H1 (cell line): Measurements from ENCODE around the gene DRGX. TPM values are rescaled to one million over a fixed set of nuclear protein-coding genes. Genes with fewer than 3 reads are reported as not detected.

Experiments used
- CTCF ChIA-PET: fragments of 300-600 bp; sonication (Branson Sonifier 250); formaldehyde crosslinking; loops from one replicate; lab custom pipeline; 2021; ENCODE audit not compliant: partially characterized antibody; lab: Charles Lee
- POLR2A ChIA-PET: fragments of 300-600 bp; sonication (Branson Sonifier 250); formaldehyde crosslinking; loops from one replicate; lab custom pipeline; 2021; ENCODE audit warnings: inconsistent platforms; ENCODE audit not compliant: partially characterized antibody; lab: Charles Lee
- DNase-seq, 2 experiments: peaks; one replicate each; pipeline versions ENCODE4 v3.0.0 to v3.0.0-alpha.2; 2010 to 2022; ENCODE audit warnings: low spot score in 2 of 2, low read depth in 1 of 2, mixed read lengths in 1 of 2
- FAIRE-seq: peaks from 2 replicates; lab custom pipeline; 2011; peaks lifted over from hg19 to GRCh38; lab: Jason Lieb, UNC
- H2AFZ ChIP-seq: 2 replicates; pipeline ENCODE4 v1.8.1; 2012; ENCODE audit warnings: low read length, inconsistent platforms
- H2AK5ac ChIP-seq: 2 replicates; pipeline ENCODE4 v1.6.1; 2013; ENCODE audit warnings: low read depth, low read length
- H2BK120ac ChIP-seq: replicated peaks from 2 replicates; pipeline ENCODE3; 2013; ENCODE audit warnings: low read depth, low read length, inconsistent platforms
- H2BK12ac ChIP-seq: 2 replicates; pipeline ENCODE4 v1.6.1; 2013; ENCODE audit warnings: low read depth, low read length
- H2BK15ac ChIP-seq: 2 replicates; pipeline ENCODE4 v1.6.1; 2013; ENCODE audit warnings: low read length
- H2BK20ac ChIP-seq: 2 replicates; pipeline ENCODE4 v1.6.1; 2013; ENCODE audit warnings: low read length
- H2BK5ac ChIP-seq: 2 replicates; pipeline ENCODE4 v1.6.1; 2013; ENCODE audit warnings: low read depth, low read length
- H3K14ac ChIP-seq: 2 replicates; pipeline ENCODE4 v1.6.1; 2013; ENCODE audit warnings: inconsistent platforms; ENCODE audit not compliant: insufficient read length
- H3K18ac ChIP-seq: 2 replicates; pipeline ENCODE4 v1.6.1; 2013; ENCODE audit warnings: low read length; ENCODE audit errors: extremely low read depth
- H3K23ac ChIP-seq: 2 replicates; pipeline ENCODE4 v1.6.1; 2013; ENCODE audit warnings: inconsistent platforms; ENCODE audit not compliant: insufficient read length
- H3K23me2 ChIP-seq: 2 replicates; pipeline ENCODE4 v1.6.1; 2013; ENCODE audit warnings: low read depth, low read length
- H3K27ac ChIP-seq: 2 replicates; pipeline ENCODE4 v1.6.1; 2011; ENCODE audit warnings: low read depth, low read length, inconsistent platforms
- H3K27me3 ChIP-seq, 4 experiments: replicated peaks in 1 of 4; 1 replicate in 1 of 4; 2 replicates in 3 of 4; pipeline versions ENCODE4 v1.6.1 to v1.8.1; 2011 to 2013; ENCODE audit warnings: low read length in 3 of 4, mild to moderate bottlenecking in 3 of 4, inconsistent platforms in 2 of 4, mixed read lengths in 2 of 4, moderate library complexity in 1 of 4; ENCODE audit not compliant: control insufficient read depth in 3 of 4, insufficient read depth in 3 of 4; ENCODE audit errors: extremely low read depth in 1 of 4
- H3K36me3 ChIP-seq, 4 experiments: 2 replicates each; pipeline versions ENCODE4 v1.6.1 to v1.8.1; 2011 to 2013; ENCODE audit warnings: mild to moderate bottlenecking in 4 of 4, low read length in 3 of 4, moderate library complexity in 2 of 4, control low read depth in 1 of 4, inconsistent platforms in 1 of 4; ENCODE audit not compliant: insufficient read depth in 4 of 4, control insufficient read depth in 2 of 4
- H3K4ac ChIP-seq: replicated peaks from 2 replicates; pipeline ENCODE3; 2013; ENCODE audit warnings: low read length, low read depth, mixed read lengths, inconsistent platforms; ENCODE audit not compliant: insufficient read length
- H3K4me1 ChIP-seq, 4 experiments: replicated peaks in 1 of 4; 1 replicate in 1 of 4; 2 replicates in 3 of 4; pipeline versions ENCODE4 v1.6.1 to v1.8.1; 2011 to 2013; ENCODE audit warnings: low read length in 3 of 4, inconsistent platforms in 2 of 4, mixed read lengths in 1 of 4; ENCODE audit not compliant: insufficient read depth in 4 of 4, control insufficient read depth in 3 of 4
- H3K4me2 ChIP-seq, 2 experiments: 2 replicates each; pipeline versions ENCODE4 v1.6.1 to v1.8.1; 2011 to 2013; ENCODE audit warnings: low read depth in 2 of 2, low read length in 2 of 2, control low read depth in 1 of 2, inconsistent platforms in 1 of 2, mild to moderate bottlenecking in 1 of 2; ENCODE audit not compliant: insufficient read depth in 1 of 2
- H3K4me3 ChIP-seq, 4 experiments: fragments of 200-600, 300-600 bp in 1 of 4; sonication (generic), shearing (Covaris generic), sonication (Bioruptor Twin) in 1 of 4; 2 replicates each; pipeline versions ENCODE4 v1.5.1 to v1.8.1; 2011 to 2016; ENCODE audit warnings: low read length in 4 of 4, low read depth in 3 of 4, control low read depth in 2 of 4, inconsistent platforms in 2 of 4, mild to moderate bottlenecking in 2 of 4, mixed read lengths in 1 of 4, moderate library complexity in 1 of 4; ENCODE audit not compliant: insufficient read depth in 2 of 4; ENCODE audit errors: extremely low read depth in 1 of 4
- H3K56ac ChIP-seq: replicated peaks from 2 replicates; pipeline ENCODE3; 2013; ENCODE audit warnings: low read depth, mild to moderate bottlenecking, mixed read lengths, low read length, inconsistent platforms; ENCODE audit not compliant: insufficient read length
- H3K79me1 ChIP-seq: 2 replicates; pipeline ENCODE4 v1.6.1; 2013; ENCODE audit warnings: low read depth, low read length, control low read depth
- H3K79me2 ChIP-seq, 2 experiments: 2 replicates each; pipeline versions ENCODE4 v1.6.1 to v1.8.1; 2012 to 2013; ENCODE audit warnings: low read length in 2 of 2, mild to moderate bottlenecking in 2 of 2, inconsistent platforms in 1 of 2; ENCODE audit not compliant: insufficient read depth in 2 of 2, control insufficient read depth in 1 of 2
- H3K9ac ChIP-seq, 4 experiments: replicated peaks in 1 of 4; 1 replicate in 1 of 4; 2 replicates in 3 of 4; pipeline versions ENCODE4 v1.6.1 to v1.8.1; 2011 to 2013; ENCODE audit warnings: low read depth in 3 of 4, low read length in 3 of 4, control low read depth in 2 of 4, mild to moderate bottlenecking in 2 of 4, moderate library complexity in 2 of 4, inconsistent platforms in 1 of 4; ENCODE audit errors: extremely low read depth in 1 of 4
- H3K9me3 ChIP-seq, 2 experiments: 2 replicates each; pipeline versions ENCODE4 v1.6.1 to v1.8.1; 2012 to 2013; ENCODE audit warnings: mild to moderate bottlenecking in 2 of 2, moderate library complexity in 2 of 2, control low read depth in 1 of 2, inconsistent platforms in 1 of 2, low read depth in 1 of 2, low read length in 1 of 2, mixed read lengths in 1 of 2; ENCODE audit not compliant: insufficient read depth in 2 of 2
- H4K20me1 ChIP-seq, 2 experiments: replicated peaks in 1 of 2; 2 replicates each; pipeline versions ENCODE3 to v1.8.1; 2011 to 2013; ENCODE audit warnings: inconsistent platforms in 2 of 2, low read length in 2 of 2, mild to moderate bottlenecking in 1 of 2; ENCODE audit not compliant: insufficient read depth in 2 of 2, control insufficient read depth in 1 of 2
- H4K5ac ChIP-seq: 2 replicates; pipeline ENCODE4 v1.6.1; 2013; ENCODE audit warnings: low read length, low read depth, mixed read lengths, inconsistent platforms; ENCODE audit not compliant: insufficient read length
- H4K8ac ChIP-seq: 2 replicates; pipeline ENCODE4 v1.8.0; 2013; ENCODE audit warnings: mild to moderate bottlenecking, moderate library complexity, low read length, inconsistent platforms; ENCODE audit not compliant: insufficient read depth; ENCODE audit errors: extremely low read depth
- H4K91ac ChIP-seq: replicated peaks from 2 replicates; pipeline ENCODE3; 2013; ENCODE audit warnings: low read length, mixed read lengths, inconsistent platforms; ENCODE audit not compliant: insufficient read length
- ASH2L ChIP-seq: fragments of 200-600, 300-600 bp; sonication (generic); IDR thresholded peaks from one replicate; pipeline ENCODE4 v1.7.1; 2017; ENCODE audit warnings: low read length
- BCL11A ChIP-seq, 2 experiments: IDR thresholded peaks; one replicate each; pipeline ENCODE4 v1.6.1; 2011; ENCODE audit warnings: low read depth in 2 of 2, low read length in 2 of 2, mild to moderate bottlenecking in 2 of 2
- CHD1 ChIP-seq: IDR thresholded peaks from 2 replicates; pipeline ENCODE4 v1.6.1; 2012; ENCODE audit warnings: low read depth, low read length, improper control_type of control experiment
- CREB1 ChIP-seq: IDR thresholded peaks from 2 replicates; pipeline ENCODE4 v1.6.1; 2012; ENCODE audit warnings: inconsistent platforms
- EZH2 ChIP-seq: fragments of 200-600 bp; sonication (generic); IDR thresholded peaks from 2 replicates; pipeline ENCODE4 v1.7.1; 2012; ENCODE audit warnings: low read depth, mild to moderate bottlenecking, moderate library complexity, low read length, inconsistent platforms; ENCODE audit not compliant: severe bottlenecking
- GTF2F1 ChIP-seq: IDR thresholded peaks from 2 replicates; pipeline ENCODE4 v1.6.1; 2012; ENCODE audit warnings: low read depth, low read length, improper control_type of control experiment, borderline replicate concordance
- JUN ChIP-seq: IDR thresholded peaks from 2 replicates; pipeline ENCODE4 v1.6.1; 2011; ENCODE audit warnings: low read depth, mild to moderate bottlenecking, improper control_type of control experiment, low read length
- JUND ChIP-seq: IDR thresholded peaks from 2 replicates; pipeline ENCODE4 v1.6.1; 2011; ENCODE audit warnings: mild to moderate bottlenecking, improper control_type of control experiment, low read length
- NRF1 ChIP-seq: IDR thresholded peaks from 2 replicates; pipeline ENCODE4 v1.6.1; 2011; ENCODE audit warnings: mild to moderate bottlenecking, low read depth, low read length, improper control_type of control experiment
- POLR2A ChIP-seq, 2 experiments: IDR thresholded peaks; 1 replicate in 1 of 2; 2 replicates in 1 of 2; pipeline ENCODE4 v1.6.1; 2011; ENCODE audit warnings: low read depth in 2 of 2, low read length in 2 of 2, mild to moderate bottlenecking in 2 of 2; ENCODE audit errors: control extremely low read depth in 1 of 2
- POLR2AphosphoS5 ChIP-seq: IDR thresholded peaks from 2 replicates; pipeline ENCODE4 v1.6.1; 2011; ENCODE audit warnings: low read depth, low read length
- RNF2 ChIP-seq: fragments of 200-900, 300-1000 bp; sonication (generic); IDR thresholded peaks from 2 replicates; pipeline ENCODE4 v1.7.1; 2016; ENCODE audit warnings: borderline replicate concordance, low read depth, mild to moderate bottlenecking, antibody characterized with exemption, low read length; ENCODE audit not compliant: poor library complexity, severe bottlenecking; ENCODE audit errors: missing control alignments
- SP2 ChIP-seq: IDR thresholded peaks from 2 replicates; pipeline ENCODE4 v1.6.1; 2012; ENCODE audit warnings: mild to moderate bottlenecking, low read length, inconsistent platforms
- SUZ12 ChIP-seq: fragments of 200-600 bp; sonication (generic); IDR thresholded peaks from 2 replicates; pipeline ENCODE4 v1.6.1; 2012; ENCODE audit warnings: mild to moderate bottlenecking, inconsistent platforms, low read length, moderate library complexity, mixed read lengths
- TCF12 ChIP-seq: IDR thresholded peaks from 2 replicates; pipeline ENCODE4 v1.6.1; 2011; ENCODE audit warnings: low read depth, mild to moderate bottlenecking, low read length
- WGBS, 2 experiments: shearing (Covaris generic) in 1 of 2; methylation state at CpG; one replicate each; pipeline versions ENCODE4 v1.1.6 to v1.1.7; 2013 to 2015; ENCODE audit warnings: low lambda C conversion rate in 2 of 2, mixed read lengths in 2 of 2, inconsistent platforms in 1 of 2, low coverage in 1 of 2, missing lambda C conversion rate in 1 of 2; ENCODE audit not compliant: insufficient replicate concordance in 2 of 2, insufficient coverage in 1 of 2, insufficient read length in 1 of 2; ENCODE audit errors: extremely low coverage in 1 of 2, missing lambda C conversion rate in 1 of 2; 5-methylcytosine and 5-hydroxymethylcytosine counted together
- polyA plus RNA-seq, 7 experiments: library from polyadenylated mRNA; depleted of rRNA in 3 of 7; stranded (reverse) in 5 of 7; unstranded in 2 of 7; fragments of >200 nt in 5 of 7; fragments of 200-250 nt in 2 of 7; gene quantifications; 1 replicate in 5 of 7; 2 replicates in 1 of 7; 4 replicates in 1 of 7; pipeline versions ENCODE4 v1.2.1 to v1.2.3, GENCODE V29; 2011 to 2013; ENCODE audit warnings: missing spikeins in 2 of 7, mixed read lengths in 2 of 7
- total RNA-seq: library from RNA; stranded (reverse); fragmentation: NEBNext Ultra II Directional; extraction: Animal tissue kit (Norgen Biotek cat#: 25700); gene quantifications from 2 replicates; pipeline ENCODE4 v1.2.1, GENCODE V29; 2021

DRGX gene
- total and polyA plus RNA-seq, 2 of the 8 experiments (the other 6 are each of a cell fraction or from before 2014, with no cell fraction given) = not detected

GRCh38 chr10:49418053-49418326 is 22.1 kb upstream of the DRGX start:
- ChIA-PET POLR2A (no interaction called here), CTCF (interaction anchor here (1.1 to 5.7 kb wide), 9 partner anchors 11 to 138 kb away, joined by 3 to 62 read pairs (median 4); no protein-coding TSS in a partner anchor)
- peaks cover 0 to 6% (median 3%) of the 10 kb centered on the region in 4 experiments; a peak in 4 of 7 replicates for H3K4me1 ChIP-seq
- H2BK12ac ChIP-seq = 0 out of 2 replicates have a peak overlapping the region, but pooled peaks have one; percentile 11
- no peak overlapping the region for H3K9ac ChIP-seq
- H4K20me1 ChIP-seq = no peaks in the 10 kb centered on the region
- H3K9me3 ChIP-seq = no peaks in the 10 kb centered on the region
- WGBS, 2 experiments = 79% methylated on average over 6 of the region's 6 CpGs; no CpG with 5 or more reads in 1 of the 2 experiments
- FAIRE-seq (no peak), DNase-seq (no peak)
- no peak overlapping the region for H3K4ac ChIP-seq
- no peak overlapping the region for H3K27ac ChIP-seq
- no peaks in the 10 kb centered on the region for H3K27me3 ChIP-seq
- no peak overlapping the region for H3K56ac ChIP-seq
- no peak overlapping the region for H3K4me2 ChIP-seq
- no peaks in the 10 kb centered on the region for H3K36me3 ChIP-seq
- no peak overlapping the region for H2BK5ac ChIP-seq
- H3K79me1 ChIP-seq = no peaks in the 10 kb centered on the region
- H4K91ac ChIP-seq = peak overlapping the region; percentile 31
- H3K4me3 ChIP-seq = no peak overlapping the region
- H2BK120ac ChIP-seq = no peak overlapping the region
- H2BK20ac ChIP-seq = no peak overlapping the region
- no peak overlapping the region for H2AFZ ChIP-seq
- H3K14ac ChIP-seq = no peak overlapping the region
- H3K18ac ChIP-seq = no peak overlapping the region
- H3K79me2 ChIP-seq = no peaks in the 10 kb centered on the region
- H4K8ac ChIP-seq = no peak overlapping the region
- H2AK5ac ChIP-seq = no peak overlapping the region
- no peaks in the 10 kb centered on the region for H3K23me2 ChIP-seq
- no peak overlapping the region for H4K5ac ChIP-seq
- no peak overlapping the region for H2BK15ac ChIP-seq
- TF ChIP-seq NRF1 (no peak), CHD1 (no peak), CREB1 (no peak), GTF2F1 (no peak), ASH2L (no peak), BCL11A (IDR thresholded peaks at IDR 0.05; ENCODE audit: low read depth in 2 of 2, low read length in 2 of 2) (no peak), SP2 (no peak), JUND (no peak), POLR2AphosphoS5 (no peak), TCF12 (no peak), RNF2 (no peak), POLR2A (IDR thresholded peaks at IDR 0.05; ENCODE audit: control extremely low read depth in 1 of 2, low read depth in 2 of 2, low read length in 2 of 2) (no peak), JUN (no peak), EZH2 (no peak), SUZ12 (no peak)
- no peak overlapping the region for H3K23ac ChIP-seq
